Activated naive CD8-positive, alpha-beta T cell treated with anti-CD3 and anti-CD28 coated beads for 36 hours (primary cell): ENCODE measurements around the gene TEX35. TPM values are rescaled to one million over a fixed set of nuclear protein-coding genes. Genes with fewer than 3 reads are reported as not detected.

ENCODE experiments used
- DNase-seq: peaks from one replicate; pipeline ENCODE4 v3.0.0; 2021
- H3K27ac Mint-ChIP-seq: one replicate; pipeline ENCODE4 v1.8.0; 2022; ENCODE audit warnings: mild to moderate bottlenecking, moderate library complexity, mixed read lengths
- H3K27me3 Mint-ChIP-seq: one replicate; pipeline ENCODE4 v1.8.0; 2022; ENCODE audit warnings: mild to moderate bottlenecking, mixed read lengths
- H3K36me3 Mint-ChIP-seq: one replicate; pipeline ENCODE4 v1.8.0; 2021; ENCODE audit warnings: mild to moderate bottlenecking, mixed read lengths
- H3K4me1 Mint-ChIP-seq: one replicate; pipeline ENCODE4 v1.8.0; 2021; ENCODE audit warnings: mixed read lengths
- H3K4me3 Mint-ChIP-seq: one replicate; pipeline ENCODE4 v1.8.0; 2022; ENCODE audit warnings: mild to moderate bottlenecking, moderate library complexity, mixed read lengths
- H3K9me3 Mint-ChIP-seq: one replicate; pipeline ENCODE4 v1.8.0; 2022; ENCODE audit warnings: mixed read lengths
- total RNA-seq, 2 experiments: library from RNA; stranded (reverse); gene quantifications; one replicate each; pipeline ENCODE4 v1.2.3, GENCODE V29; 2021

The TEX35 gene
- total RNA-seq: not detected

- Mint-ChIP-seq H3K36me3 (no peaks in the 10 kb centered on the region), H3K27me3 (no peaks in the 10 kb centered on the region), H3K4me3 (no peak within 1 kb of the TSS), H3K9me3 (no peaks in the 10 kb centered on the region), H3K27ac (no peak within 1 kb of the TSS), H3K4me1 (no peaks in the 10 kb centered on the region)
- DNase-seq: no peak
These were observed at the start of gene TEX35 for GRCh38 chr1:178512566-178513277. Gene TEX35 (plus strand): TSS chr1:178513109. CDS start chr1:178513189, 80 bp downstream.

GRCh38 chr1:178464141-178464540, 48.8 kb upstream of the TEX35 start:
- H3K4me3 Mint-ChIP-seq: no peak overlapping the region
- no peak overlapping the region for H3K27ac Mint-ChIP-seq
- no peaks in the 10 kb centered on the region for H3K36me3 Mint-ChIP-seq
- no peaks in the 10 kb centered on the region for H3K4me1 Mint-ChIP-seq
- no peaks in the 10 kb centered on the region for H3K9me3 Mint-ChIP-seq
- no peak for DNase-seq
- peaks cover 8% of the 10 kb centered on the region for H3K27me3 Mint-ChIP-seq

GRCh38 chr1:178464566-178464965, 48.3 kb upstream of the TEX35 start:
- Mint-ChIP-seq H3K4me1 (no peaks in the 10 kb centered on the region), H3K4me3 (no peak overlapping the region), H3K27ac (no peak overlapping the region), H3K36me3 (no peaks in the 10 kb centered on the region), H3K9me3 (no peaks in the 10 kb centered on the region), H3K27me3 (peaks cover 8% of the 10 kb centered on the region)
- DNase-seq: no peak

GRCh38 chr1:178465011-178465410, 47.9 kb upstream of the TEX35 start:
- Mint-ChIP-seq H3K9me3 (no peaks in the 10 kb centered on the region), H3K4me1 (no peaks in the 10 kb centered on the region), H3K4me3 (no peak overlapping the region), H3K36me3 (no peaks in the 10 kb centered on the region), H3K27ac (no peak overlapping the region), H3K27me3 (peaks cover 8% of the 10 kb centered on the region)
- no peak for DNase-seq

- DNase-seq: no peak
- H3K9me3 Mint-ChIP-seq: no peaks in the 10 kb centered on the region
- no peaks in the 10 kb centered on the region for H3K36me3 Mint-ChIP-seq
- H3K27ac Mint-ChIP-seq: no peak overlapping the region
- H3K27me3 Mint-ChIP-seq: peaks cover 14% of the 10 kb centered on the region
- no peaks in the 10 kb centered on the region for H3K4me1 Mint-ChIP-seq
- no peak overlapping the region for H3K4me3 Mint-ChIP-seq
These were observed 45.1 kb upstream of the TEX35 start for GRCh38 chr1:178467837-178468236.

- Mint-ChIP-seq H3K36me3 (no peaks in the 10 kb centered on the region), H3K4me1 (no peaks in the 10 kb centered on the region), H3K4me3 (no peak overlapping the region), H3K27ac (no peak overlapping the region), H3K27me3 (peaks cover 23% of the 10 kb centered on the region), H3K9me3 (no peaks in the 10 kb centered on the region)
- no peak for DNase-seq
These were observed 42.4 kb upstream of the TEX35 start for GRCh38 chr1:178470411-178470960.

GRCh38 chr1:178472531-178472930, 40.4 kb upstream of the TEX35 start:
- no peak overlapping the region for H3K27ac Mint-ChIP-seq
- H3K4me3 Mint-ChIP-seq: no peak overlapping the region
- H3K36me3 Mint-ChIP-seq: no peaks in the 10 kb centered on the region
- H3K4me1 Mint-ChIP-seq: no peaks in the 10 kb centered on the region
- H3K9me3 Mint-ChIP-seq: no peaks in the 10 kb centered on the region
- no peak for DNase-seq
- peaks cover 30% of the 10 kb centered on the region for H3K27me3 Mint-ChIP-seq

GRCh38 chr1:178477373-178477772, 35.5 kb upstream of the TEX35 start:
- DNase-seq: no peak
- no peaks in the 10 kb centered on the region for H3K4me1 Mint-ChIP-seq
- no peak overlapping the region for H3K27ac Mint-ChIP-seq
- H3K4me3 Mint-ChIP-seq: no peak overlapping the region
- H3K9me3 Mint-ChIP-seq: no peaks in the 10 kb centered on the region
- no peaks in the 10 kb centered on the region for H3K36me3 Mint-ChIP-seq
- peaks cover 29% of the 10 kb centered on the region for H3K27me3 Mint-ChIP-seq

GRCh38 chr1:178477841-178478240, 35.1 kb upstream of the TEX35 start:
- DNase-seq: no peak
- no peak overlapping the region for H3K4me3 Mint-ChIP-seq
- no peaks in the 10 kb centered on the region for H3K36me3 Mint-ChIP-seq
- peaks cover 24% of the 10 kb centered on the region for H3K27me3 Mint-ChIP-seq
- no peaks in the 10 kb centered on the region for H3K9me3 Mint-ChIP-seq
- no peaks in the 10 kb centered on the region for H3K4me1 Mint-ChIP-seq
- H3K27ac Mint-ChIP-seq: no peak overlapping the region

- Mint-ChIP-seq H3K4me3 (no peak overlapping the region), H3K36me3 (no peaks in the 10 kb centered on the region), H3K4me1 (no peaks in the 10 kb centered on the region), H3K27me3 (peaks cover 15% of the 10 kb centered on the region), H3K9me3 (no peaks in the 10 kb centered on the region), H3K27ac (no peak overlapping the region)
- DNase-seq: no peak
These were observed 29.5 kb upstream of the TEX35 start for GRCh38 chr1:178483251-178483957.

GRCh38 chr1:178484698-178485225, 28.1 kb upstream of the TEX35 start:
- Mint-ChIP-seq H3K4me1 (no peaks in the 10 kb centered on the region), H3K27ac (no peak overlapping the region), H3K4me3 (no peak overlapping the region), H3K36me3 (no peaks in the 10 kb centered on the region), H3K9me3 (no peaks in the 10 kb centered on the region), H3K27me3 (peaks cover 19% of the 10 kb centered on the region)
- DNase-seq: no peak

- Mint-ChIP-seq H3K9me3 (no peaks in the 10 kb centered on the region), H3K27me3 (peaks cover 19% of the 10 kb centered on the region), H3K27ac (no peak overlapping the region), H3K4me3 (no peak overlapping the region), H3K4me1 (no peaks in the 10 kb centered on the region), H3K36me3 (no peaks in the 10 kb centered on the region)
- DNase-seq: no peak
These were observed 27.3 kb upstream of the TEX35 start for GRCh38 chr1:178485541-178485981.

- Mint-ChIP-seq H3K36me3 (no peaks in the 10 kb centered on the region), H3K9me3 (no peaks in the 10 kb centered on the region), H3K4me3 (no peak overlapping the region), H3K4me1 (no peaks in the 10 kb centered on the region), H3K27me3 (peaks cover 19% of the 10 kb centered on the region), H3K27ac (no peak overlapping the region)
- no peak for DNase-seq
These were observed 26.5 kb upstream of the TEX35 start for GRCh38 chr1:178486100-178487069.

GRCh38 chr1:178487070-178487615, 25.8 kb upstream of the TEX35 start:
- H3K4me1 Mint-ChIP-seq: no peaks in the 10 kb centered on the region

More at GRCh38 chr1:178487070-178487615, 25.8 kb upstream of the TEX35 start:
- peaks cover 19% of the 10 kb centered on the region for H3K27me3 Mint-ChIP-seq
- H3K9me3 Mint-ChIP-seq: no peaks in the 10 kb centered on the region
- no peak overlapping the region for H3K4me3 Mint-ChIP-seq
- no peaks in the 10 kb centered on the region for H3K36me3 Mint-ChIP-seq
- H3K27ac Mint-ChIP-seq: no peak overlapping the region
- DNase-seq: no peak
